DMS153 treated with DMSO at 0.1 percent for 48 hours (cell line): ENCODE measurements around the gene MAS1.

ENCODE experiments used
- DNase-seq: peaks from one replicate; lab custom pipeline; 2025; ENCODE audit not compliant: unreplicated experiment; lab: John Stamatoyannopoulos, UW

Gene MAS1

DNA sequence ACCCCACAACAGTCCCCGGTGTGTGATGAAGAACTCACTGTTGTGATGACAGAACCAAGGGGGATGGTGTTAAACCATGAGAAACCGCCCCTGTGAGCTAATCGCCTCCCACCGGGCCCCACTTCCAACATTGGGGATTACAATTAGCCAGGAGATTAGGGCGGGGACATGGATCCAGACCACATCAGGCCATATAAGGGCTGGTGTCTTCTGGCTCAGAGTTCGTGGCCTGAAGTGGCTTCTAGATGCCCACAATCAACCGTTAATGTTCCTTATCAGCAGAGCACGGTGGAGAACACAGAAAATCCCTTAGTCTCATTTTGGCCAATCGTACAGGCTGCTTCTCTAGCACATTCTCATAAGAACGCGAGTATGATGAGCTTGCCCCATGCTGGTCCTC lies 10.9 kb upstream of the MAS1 start:
- no peak for DNase-seq

GRCh38 chr6:159880412-159880975 lies 10.3 kb upstream of the MAS1 start:
- no peak for DNase-seq

GRCh38 chr6:159884720-159885119 lies 6.1 kb upstream of the MAS1 start:
- DNase-seq: no peak

DNA sequence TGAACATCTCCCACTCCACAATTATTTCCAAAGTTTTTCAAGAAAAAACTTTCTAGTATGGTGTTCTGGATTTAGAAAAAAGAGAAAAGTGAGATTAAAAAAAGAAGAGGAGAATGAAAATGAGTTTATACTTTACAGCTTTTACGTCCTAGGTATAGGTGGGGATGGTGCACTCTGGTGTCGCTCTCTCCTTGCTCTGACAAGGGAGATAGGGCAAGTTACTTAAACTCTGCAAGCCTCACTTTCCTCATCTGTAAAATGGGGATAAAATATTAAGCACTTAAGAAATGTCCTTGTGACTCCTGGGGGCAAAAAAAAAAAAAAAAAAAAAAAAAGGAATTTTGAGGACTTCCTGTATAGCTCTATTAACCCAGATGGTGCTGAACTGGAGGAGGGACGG lies 4.5 kb upstream of the MAS1 start:
- no peak for DNase-seq

DNA sequence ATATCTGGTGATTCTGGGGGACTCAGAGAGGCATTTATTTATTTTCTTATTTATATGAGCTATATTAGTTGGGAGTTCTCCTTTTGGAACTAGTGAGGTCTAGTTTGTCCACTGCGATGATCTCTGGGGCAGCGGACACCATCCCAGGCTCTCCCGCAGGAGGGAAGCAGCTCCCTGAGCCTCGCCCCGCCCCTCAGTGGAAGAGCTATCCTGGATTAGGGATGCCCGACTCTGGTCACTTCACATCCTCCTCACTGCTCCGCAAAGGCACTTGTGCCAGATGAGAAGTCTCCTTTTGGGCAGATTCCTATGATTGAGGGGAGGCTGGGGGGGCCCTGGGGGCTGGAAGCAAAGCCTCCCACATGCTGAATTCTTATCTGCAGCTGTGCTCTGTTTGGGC lies 3.6 kb upstream of the MAS1 start:
- DNase-seq: no peak

DNA sequence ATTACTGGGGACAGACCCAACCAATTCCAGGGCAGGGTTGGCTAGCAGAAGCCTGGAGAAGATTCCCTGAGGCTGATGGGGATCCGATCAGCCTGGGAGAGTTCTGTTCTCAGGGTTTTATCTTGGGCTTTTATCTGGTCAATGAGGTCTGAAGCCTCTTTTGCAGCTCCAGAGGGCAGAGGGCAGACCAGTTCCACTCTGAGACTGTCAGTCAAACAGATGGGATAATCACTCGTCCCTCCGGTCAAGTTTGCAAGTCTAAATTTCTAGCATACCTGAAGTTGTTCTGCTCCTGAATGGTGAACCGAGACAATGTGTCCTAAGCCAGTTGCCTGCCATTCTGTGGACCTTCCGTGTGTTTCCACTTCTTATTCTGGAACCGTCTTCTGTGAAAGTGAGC lies 3.0 kb upstream of the MAS1 start:
- no peak for DNase-seq

DNA sequence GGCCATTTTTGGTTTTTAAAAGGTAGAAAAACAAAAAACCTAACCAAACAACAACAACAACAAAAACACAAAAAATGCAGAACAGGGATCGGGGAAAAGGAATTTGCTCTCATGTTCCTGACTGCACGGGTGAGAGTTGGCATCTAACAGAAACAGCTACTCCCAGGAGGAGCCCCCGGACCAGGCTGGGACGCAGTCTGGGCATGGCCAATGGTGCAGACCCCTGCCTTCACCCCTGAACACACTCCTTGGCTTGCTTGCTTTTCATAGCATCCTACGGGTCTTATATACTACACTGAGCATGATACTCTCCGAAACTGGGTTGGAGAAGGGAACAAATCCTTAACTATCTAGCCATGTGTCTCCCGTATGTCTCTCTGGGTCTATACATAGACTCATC lies 587 bp upstream of the MAS1 start:
- DNase-seq: no peak

GRCh38 chr6:159892053-159892452 lies 1.3 kb downstream of the MAS1 start:
- no peak for DNase-seq

DNA sequence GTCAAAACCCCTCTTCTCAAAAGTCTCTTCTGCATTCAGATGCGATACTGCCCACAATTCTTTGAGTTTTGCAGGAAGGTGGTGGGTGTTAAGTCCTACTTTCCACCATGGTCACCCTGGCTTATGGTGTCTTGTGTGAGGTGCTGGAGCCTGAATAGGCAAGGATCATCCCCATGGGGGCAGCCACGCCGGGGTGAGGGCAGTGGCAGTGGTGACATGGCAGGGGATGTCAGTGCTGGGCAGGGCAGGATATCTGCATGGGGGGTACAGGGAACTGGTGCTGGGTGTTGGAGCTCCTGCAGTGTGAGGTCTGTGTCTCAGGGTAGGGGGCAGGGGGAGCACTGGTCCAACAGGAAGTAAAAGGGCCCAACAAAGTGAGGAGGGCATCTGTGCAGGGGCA lies 2.3 kb downstream of the MAS1 start:
- no peak for DNase-seq

- DNase-seq: no peak
These were observed 4.2 kb downstream of the MAS1 start for GRCh38 chr6:159894991-159895390.

DNA sequence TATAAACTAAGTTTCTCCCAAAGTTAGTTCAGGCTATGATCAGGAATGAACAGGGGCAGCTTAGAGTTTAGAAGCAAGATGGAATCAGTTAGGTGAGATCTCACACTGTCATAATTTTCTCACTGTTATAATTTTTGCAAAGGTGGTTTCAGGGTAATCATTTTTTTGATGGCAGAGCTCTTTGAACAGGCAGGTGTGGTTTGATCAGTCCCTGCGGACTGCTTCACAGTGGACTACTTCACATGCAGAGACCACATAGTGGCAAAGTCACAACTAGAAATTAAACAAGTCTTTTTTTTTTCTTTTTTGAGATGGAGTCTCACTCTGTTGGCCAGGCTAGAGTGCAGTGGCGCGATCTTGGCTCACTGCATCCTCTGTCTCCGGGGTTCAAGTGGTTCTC lies 6.8 kb downstream of the MAS1 start:
- DNase-seq: no peak

- DNase-seq: no peak
These were observed 7.7 kb downstream of the MAS1 start for GRCh38 chr6:159898519-159898918.

GRCh38 chr6:159899994-159900745 lies 9.4 kb downstream of the MAS1 start:
- DNase-seq: no peak

DNA sequence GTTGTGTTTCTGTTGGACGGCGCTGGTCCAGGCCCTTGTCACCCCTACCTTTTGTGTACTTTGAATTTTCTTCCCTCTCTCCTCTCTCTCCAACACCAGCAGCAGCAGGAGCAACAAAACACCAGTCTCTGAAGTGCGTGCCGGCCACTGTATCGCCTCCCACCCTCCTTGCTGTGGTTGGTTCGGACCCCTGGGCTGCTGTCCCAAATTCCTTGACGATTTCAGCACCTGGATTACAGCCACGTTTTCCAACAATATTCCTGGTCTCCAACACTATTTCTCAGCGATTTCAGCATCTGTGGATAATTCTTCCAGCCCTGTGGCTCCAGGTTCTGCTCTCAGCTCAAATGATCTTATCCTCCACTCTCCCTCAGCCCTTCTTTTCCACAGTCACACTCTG lies 11.8 kb downstream of the MAS1 start:
- DNase-seq: no peak

GRCh38 chr6:159904497-159904911 lies 13.7 kb downstream of the MAS1 start:
- no peak for DNase-seq

- DNase-seq: no peak
These were observed 15.6 kb downstream of the MAS1 start for GRCh38 chr6:159906400-159906799.

GRCh38 chr6:159908535-159908934 lies 17.7 kb downstream of the MAS1 start:
- no peak for DNase-seq

GRCh38 chr6:159908979-159909378 lies 18.2 kb downstream of the MAS1 start:
- DNase-seq: no peak

DNA sequence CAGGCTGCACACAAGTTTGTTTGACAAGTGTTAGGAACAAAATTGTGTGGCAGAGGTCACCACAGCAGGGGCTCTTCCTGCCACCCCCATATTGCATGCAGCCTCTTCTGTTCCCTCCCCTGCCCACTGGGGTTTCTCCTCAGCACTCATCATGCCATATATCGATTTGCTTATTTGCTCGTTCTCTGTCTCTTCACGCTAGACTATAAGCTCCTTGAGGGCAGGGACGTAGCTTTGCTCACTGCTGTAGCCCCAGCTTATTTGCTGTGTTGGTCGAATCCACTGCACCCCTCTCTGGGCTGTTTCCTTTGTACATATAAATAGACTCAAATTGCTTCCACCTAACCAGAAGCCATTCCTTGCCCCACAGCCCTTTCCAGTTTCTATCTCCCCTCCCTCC lies 19.6 kb downstream of the MAS1 start:
- DNase-seq: no peak

DNA sequence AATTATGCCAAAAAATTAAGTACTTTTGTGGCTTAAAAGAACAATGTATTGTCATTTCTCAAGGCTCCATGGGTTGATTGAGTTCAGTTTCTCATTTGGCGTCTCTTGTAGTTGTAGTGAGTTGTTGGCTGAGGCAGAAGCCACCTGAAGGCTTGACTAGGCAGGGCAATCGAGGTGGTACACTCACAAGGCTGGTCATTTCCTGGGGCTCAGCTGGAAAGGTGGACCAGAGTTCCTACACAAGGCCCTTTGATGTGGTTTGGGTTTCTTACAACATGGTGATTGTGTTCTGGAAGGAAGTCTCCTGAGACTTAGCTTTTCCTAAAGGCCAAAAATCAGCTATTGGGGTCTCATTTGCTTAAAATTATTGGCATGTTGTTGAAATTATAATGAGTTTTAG lies 22.6 kb downstream of the MAS1 start:
- DNase-seq: no peak

DNA sequence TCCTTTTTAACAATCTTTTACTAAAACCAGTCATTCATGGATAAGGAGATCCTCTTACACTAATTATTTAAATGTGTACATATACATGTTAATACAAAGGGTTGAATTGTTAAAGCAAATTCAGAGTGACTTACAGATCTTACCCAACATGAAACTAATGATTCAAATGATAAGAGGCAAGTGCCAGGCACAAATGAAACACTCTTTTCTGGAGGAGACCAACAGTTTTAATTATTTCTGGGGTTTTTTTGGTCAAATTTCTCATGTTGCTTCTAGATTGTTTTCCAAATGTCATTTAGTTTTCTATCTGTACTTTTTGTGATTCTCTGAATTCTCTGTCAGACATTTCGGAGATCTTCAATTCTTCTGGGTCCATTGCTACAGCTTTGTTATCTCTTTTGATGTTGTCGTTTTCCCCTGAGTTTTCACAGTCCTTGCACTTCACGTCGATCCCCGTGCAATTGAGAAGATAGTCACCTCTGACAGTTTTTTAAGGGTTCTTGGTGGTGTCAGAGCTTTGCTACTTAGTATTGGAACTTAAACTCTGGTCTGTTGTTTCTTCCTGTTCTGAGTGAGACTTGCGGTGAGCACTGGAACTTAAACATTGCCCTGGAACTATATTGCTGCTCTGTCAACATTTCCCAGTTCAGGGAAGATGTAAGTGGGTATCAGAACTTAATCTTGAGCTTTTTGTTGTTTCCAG lies 23.2 kb downstream of the MAS1 start:
- DNase-seq: no peak

DNA sequence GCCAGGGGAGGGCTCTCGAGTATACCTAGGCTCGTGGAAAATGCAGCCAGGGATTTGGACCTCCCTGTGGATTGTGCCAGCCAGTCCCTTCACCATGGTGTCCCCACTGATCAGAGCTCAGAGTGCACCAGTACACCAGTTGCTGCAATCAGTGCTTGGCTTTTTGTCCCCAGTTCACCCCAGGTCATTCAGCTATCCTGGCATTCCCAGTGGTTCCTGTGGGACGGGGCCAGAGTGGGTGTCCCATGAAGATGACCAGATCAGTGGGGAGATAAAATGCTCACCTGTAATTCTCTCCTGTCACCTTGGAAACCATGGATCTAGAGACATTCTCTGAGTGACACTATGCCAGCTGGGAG lies 23.8 kb downstream of the MAS1 start:
- no peak for DNase-seq

DNA sequence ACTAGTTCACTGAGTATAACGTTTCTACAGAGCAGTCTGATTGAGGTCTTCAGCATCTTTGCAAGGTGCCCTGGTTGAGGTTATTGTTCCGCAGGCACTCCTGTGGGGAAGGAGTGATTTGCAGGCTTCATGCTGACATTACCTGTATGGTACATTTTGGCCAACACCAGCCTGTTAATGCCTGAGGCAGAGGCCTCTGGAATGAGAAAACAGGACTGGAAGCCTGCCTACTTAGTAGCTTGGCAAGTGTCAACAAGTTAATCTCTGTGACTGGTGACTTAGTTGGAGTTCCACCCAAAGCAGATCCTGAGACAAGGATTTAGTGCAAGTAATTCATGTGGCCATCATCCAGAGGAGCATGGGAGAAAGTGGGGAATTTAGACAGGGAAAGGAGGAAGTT lies 24.6 kb downstream of the MAS1 start:
- DNase-seq: no peak
